Hepatocyte (in vitro differentiated cells): ENCODE results near the gene KIF17. TPM values are rescaled to one million over a fixed set of nuclear protein-coding genes. Genes with fewer than 3 reads are reported as not detected.

Experiments used
- DNase-seq: peaks from one replicate; pipeline ENCODE4 v3.0.0-alpha.2; 2016; ENCODE audit warnings: low spot score
- H2AFZ ChIP-seq: fragments of 200-600 bp; sonication (generic); 2 replicates; pipeline ENCODE4 v1.6.0; 2016; ENCODE audit warnings: antibody characterized with exemption, mild to moderate bottlenecking
- H3K27ac ChIP-seq: fragments of 200-600 bp; sonication (generic); 2 replicates; pipeline ENCODE4 v1.5.1; 2016; ENCODE audit warnings: mild to moderate bottlenecking
- H3K27me3 ChIP-seq: fragments of 200-600 bp; sonication (generic); 2 replicates; pipeline ENCODE4 v1.6.1; 2016
- H3K36me3 ChIP-seq: fragments of 200-600 bp; sonication (generic); replicated peaks from 2 replicates; pipeline ENCODE4 v1.5.1; 2016; ENCODE audit warnings: low read depth; ENCODE audit not compliant: insufficient read depth
- H3K4me1 ChIP-seq: fragments of 200-600 bp; sonication (generic); 2 replicates; pipeline ENCODE4 v1.5.1; 2016; ENCODE audit warnings: mild to moderate bottlenecking, moderate library complexity; ENCODE audit not compliant: insufficient read depth
- H3K4me2 ChIP-seq: fragments of 200-600 bp; sonication (generic); 2 replicates; pipeline ENCODE4 v1.6.0; 2016
- H3K4me3 ChIP-seq: fragments of 200-600 bp; sonication (generic); 2 replicates; pipeline ENCODE4 v1.5.1; 2016; ENCODE audit warnings: mild to moderate bottlenecking
- H3K79me2 ChIP-seq: fragments of 200-600 bp; sonication (generic); 2 replicates; pipeline ENCODE4 v1.6.0; 2017; ENCODE audit warnings: mild to moderate bottlenecking
- H3K9me2 ChIP-seq: fragments of 200-600 bp; sonication (generic); replicated peaks from 2 replicates; pipeline ENCODE4 v1.6.0; 2017; ENCODE audit warnings: mild to moderate bottlenecking; ENCODE audit not compliant: insufficient read depth
- H3K9me3 ChIP-seq: fragments of 200-600 bp; sonication (generic); 2 replicates; pipeline ENCODE4 v1.5.1; 2016; ENCODE audit warnings: low read depth, mild to moderate bottlenecking
- H4K20me1 ChIP-seq: fragments of 200-600 bp; sonication (generic); 2 replicates; pipeline ENCODE4 v1.6.0; 2016; ENCODE audit warnings: mild to moderate bottlenecking; ENCODE audit not compliant: insufficient read depth, poor library complexity, severe bottlenecking
- EZH2 ChIP-seq: fragments of 200-600 bp; sonication (generic); IDR thresholded peaks from 2 replicates; pipeline ENCODE4 v1.6.1; 2016; ENCODE audit warnings: antibody characterized with exemption, mild to moderate bottlenecking, borderline replicate concordance
- EZH2phosphoT487 ChIP-seq: fragments of 200-600 bp; sonication (generic); IDR thresholded peaks from one replicate; pipeline ENCODE4 v1.6.1; 2018; ENCODE audit warnings: antibody characterized with exemption, mild to moderate bottlenecking, low read depth, moderate library complexity; ENCODE audit not compliant: unreplicated experiment, severe bottlenecking
- WGBS: methylation state at CpG from one replicate; pipeline ENCODE4 v1.1.6; 2016; ENCODE audit warnings: low lambda C conversion rate; ENCODE audit errors: missing lambda C conversion rate; 5-methylcytosine and 5-hydroxymethylcytosine counted together
- polyA plus RNA-seq: library from polyadenylated mRNA; unstranded; fragments of >200 nt; fragmentation: Nextera tagmentation; extraction: Ambion mirVana; gene quantifications from 2 replicates; pipeline ENCODE4 v1.2.1, GENCODE V29; 2016
- total RNA-seq: library from RNA; depleted of rRNA; stranded (reverse); fragments of >200 nt; gene quantifications from 2 replicates; pipeline ENCODE4 v1.2.3, GENCODE V29; 2014
- TF ChIP-seq, protein P1 (sequence below): fragments of 200-600 bp; sonication (generic); IDR thresholded peaks from 2 replicates; pipeline ENCODE4 v1.5.1; 2016; ENCODE audit warnings: antibody characterized with exemption, mild to moderate bottlenecking; ENCODE audit not compliant: poor library complexity

The KIF17 gene
- total and polyA plus RNA-seq, 2 experiments from 2014 or later: 0.23 to 0.28 TPM

GRCh38 chr1:20661207-20662109, 56.3 kb downstream of the KIF17 start, which contains the start of gene DDOST:
Gene DDOST (minus strand): TSS chr1:20661369. CDS start chr1:20661350, 19 bp downstream.
- TF ChIP-seq EZH2phosphoT487 (no peak), EZH2 (no peak)
- TF ChIP-seq, protein P1, sequence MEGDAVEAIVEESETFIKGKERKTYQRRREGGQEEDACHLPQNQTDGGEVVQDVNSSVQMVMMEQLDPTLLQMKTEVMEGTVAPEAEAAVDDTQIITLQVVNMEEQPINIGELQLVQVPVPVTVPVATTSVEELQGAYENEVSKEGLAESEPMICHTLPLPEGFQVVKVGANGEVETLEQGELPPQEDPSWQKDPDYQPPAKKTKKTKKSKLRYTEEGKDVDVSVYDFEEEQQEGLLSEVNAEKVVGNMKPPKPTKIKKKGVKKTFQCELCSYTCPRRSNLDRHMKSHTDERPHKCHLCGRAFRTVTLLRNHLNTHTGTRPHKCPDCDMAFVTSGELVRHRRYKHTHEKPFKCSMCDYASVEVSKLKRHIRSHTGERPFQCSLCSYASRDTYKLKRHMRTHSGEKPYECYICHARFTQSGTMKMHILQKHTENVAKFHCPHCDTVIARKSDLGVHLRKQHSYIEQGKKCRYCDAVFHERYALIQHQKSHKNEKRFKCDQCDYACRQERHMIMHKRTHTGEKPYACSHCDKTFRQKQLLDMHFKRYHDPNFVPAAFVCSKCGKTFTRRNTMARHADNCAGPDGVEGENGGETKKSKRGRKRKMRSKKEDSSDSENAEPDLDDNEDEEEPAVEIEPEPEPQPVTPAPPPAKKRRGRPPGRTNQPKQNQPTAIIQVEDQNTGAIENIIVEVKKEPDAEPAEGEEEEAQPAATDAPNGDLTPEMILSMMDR: peak; percentile 58
- DNase-seq: peak; percentile 98
- H3K27ac ChIP-seq: peak within 1 kb of the TSS; percentile 76
- H3K4me2 ChIP-seq: peak within 1 kb of the TSS; percentile 94
- H3K9me2 ChIP-seq: no peaks in the 10 kb centered on the region
- H3K36me3 ChIP-seq: no peaks in the 10 kb centered on the region
- no peaks in the 10 kb centered on the region for H3K27me3 ChIP-seq
- peaks cover 11% of the 10 kb centered on the region for H3K4me1 ChIP-seq
- WGBS: 4% methylated on average over 58 of the region's 58 CpGs
- H3K79me2 ChIP-seq: peaks cover 45% of the 10 kb centered on the region
- peaks cover 8% of the 10 kb centered on the region for H4K20me1 ChIP-seq
- no peaks in the 10 kb centered on the region for H3K9me3 ChIP-seq
- peak within 1 kb of the TSS; percentile 50 for H3K4me3 ChIP-seq
- H2AFZ ChIP-seq: peak within 1 kb of the TSS; percentile 59

GRCh38 chr1:20660847-20661206, 57.0 kb downstream of the KIF17 start:
- TF ChIP-seq, protein P1: no peak
- TF ChIP-seq EZH2: no peak
- no peak for TF ChIP-seq EZH2phosphoT487
- H3K4me2 ChIP-seq: peak overlapping the region; percentile 94
- H3K9me2 ChIP-seq: no peaks in the 10 kb centered on the region
- no peak for DNase-seq
- no peaks in the 10 kb centered on the region for H3K9me3 ChIP-seq
- peaks cover 11% of the 10 kb centered on the region for H3K4me1 ChIP-seq
- H2AFZ ChIP-seq: peak overlapping the region; percentile 59
- peaks cover 8% of the 10 kb centered on the region for H4K20me1 ChIP-seq
- H3K27me3 ChIP-seq: no peaks in the 10 kb centered on the region
- peaks cover 47% of the 10 kb centered on the region for H3K79me2 ChIP-seq
- H3K27ac ChIP-seq: peak overlapping the region; percentile 4
- no peaks in the 10 kb centered on the region for H3K36me3 ChIP-seq
- peak overlapping the region; percentile 41 for H3K4me3 ChIP-seq
- 2% methylated on average over 20 of the region's 20 CpGs for WGBS

DNA sequence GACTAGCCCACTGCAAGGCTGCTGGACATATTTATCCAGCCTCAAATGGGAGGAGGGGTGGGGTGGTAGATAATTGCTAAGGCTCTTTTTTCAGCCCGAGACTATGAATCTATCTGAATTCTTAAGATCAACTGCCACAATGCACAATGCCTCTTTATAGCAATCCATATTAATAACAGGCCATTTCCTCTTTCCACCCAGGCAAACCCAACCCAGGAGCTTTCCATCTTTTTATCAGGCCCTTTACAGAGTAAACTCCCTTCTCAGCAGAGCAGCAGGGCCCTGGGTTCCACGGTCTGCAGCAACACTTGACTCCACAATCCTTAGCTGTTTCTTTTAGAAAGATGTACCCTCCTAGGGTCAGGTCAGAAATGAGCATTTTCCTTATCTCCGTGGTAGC, 57.4 kb downstream of the KIF17 start:
- Histone ChIP-seq H2AFZ (peak overlapping the region; percentile 59), H3K9me3 (no peaks in the 10 kb centered on the region), H3K27ac (peak overlapping the region; percentile 4), H3K36me3 (no peaks in the 10 kb centered on the region), H3K27me3 (no peaks in the 10 kb centered on the region), H3K9me2 (no peaks in the 10 kb centered on the region), H3K4me1 (peaks cover 11% of the 10 kb centered on the region), H4K20me1 (peaks cover 8% of the 10 kb centered on the region), H3K4me2 (peak overlapping the region; percentile 94), H3K4me3 (peak overlapping the region; percentile 41), H3K79me2 (peaks cover 47% of the 10 kb centered on the region)
- DNase-seq: no peak
- TF ChIP-seq, protein P1: no peak
- TF ChIP-seq EZH2phosphoT487 (no peak), EZH2 (no peak)
- 29% methylated on average over 3 of the region's 3 CpGs for WGBS
